Caco-2 (cell line): Measurements from ENCODE around the gene FAM107B. TPM values are rescaled to one million over a fixed set of nuclear protein-coding genes. Genes with fewer than 3 reads are reported as not detected.

ENCODE experiments used
- Bru-seq: library from RNA; stranded (reverse); fragments of 400-500 nt; gene quantifications from one replicate; lab custom pipeline; 2021; lab: Mats Ljungman, UMichigan
- BruChase-seq, 2 experiments: library from RNA; stranded (reverse); fragments of 400-500 nt; gene quantifications; one replicate each; lab custom pipeline; 2021; lab: Mats Ljungman, UMichigan
- BruUV-seq: library from RNA; stranded (reverse); fragments of 400-500 nt; replicated peaks from 2 replicates; lab custom pipeline; 2021; lab: Mats Ljungman, UMichigan
- CTCF ChIA-PET: fragments of 300-600 bp; sonication (Branson Sonifier 250); formaldehyde crosslinking; loops from one replicate; lab custom pipeline; 2022; ENCODE audit warnings: antibody characterized with exemption; lab: Charles Lee
- POLR2A ChIA-PET: fragments of 300-600 bp; sonication (Branson Sonifier 250); formaldehyde crosslinking; loops from one replicate; lab custom pipeline; 2022; ENCODE audit warnings: antibody characterized with exemption; lab: Charles Lee
- DNase-seq, 2 experiments: peaks; one replicate each; pipeline versions ENCODE4 v3.0.0 to v3.0.0-alpha.2; 2020 to 2022
- H3K27me3 ChIP-seq: replicated peaks from 2 replicates; pipeline ENCODE4 v1.6.0; 2011; ENCODE audit warnings: low read length; ENCODE audit not compliant: control insufficient read depth, insufficient read depth
- H3K36me3 ChIP-seq: 2 replicates; pipeline ENCODE4 v1.5.1; 2011; ENCODE audit warnings: low read length; ENCODE audit not compliant: control insufficient read depth, insufficient read depth
- H3K4me1 ChIP-seq: fragments of 250-450 bp; sonication (Bioruptor Pico); 2 replicates; pipeline ENCODE4 v1.5.1; 2020; ENCODE audit warnings: mild to moderate bottlenecking
- H3K4me3 ChIP-seq: 2 replicates; pipeline ENCODE4 v1.5.1; 2011; ENCODE audit warnings: low read depth, mild to moderate bottlenecking, control low read depth, low read length
- H3K9me3 ChIP-seq: fragments of 250-450 bp; sonication (Bioruptor Pico); 2 replicates; pipeline ENCODE4 v1.5.1; 2020; ENCODE audit warnings: mild to moderate bottlenecking, moderate library complexity
- H3K27ac Mint-ChIP-seq: one replicate; pipeline ENCODE4 v1.8.0; 2022; ENCODE audit warnings: mixed read lengths; ENCODE audit not compliant: unreplicated experiment
- H3K27me3 Mint-ChIP-seq: one replicate; pipeline ENCODE4 v1.8.0; 2022; ENCODE audit warnings: mixed read lengths; ENCODE audit not compliant: insufficient read depth, unreplicated experiment
- H3K36me3 Mint-ChIP-seq: one replicate; pipeline ENCODE4 v1.8.0; 2022; ENCODE audit warnings: mild to moderate bottlenecking, mixed read lengths; ENCODE audit not compliant: insufficient read depth, unreplicated experiment
- H3K4me1 Mint-ChIP-seq: one replicate; pipeline ENCODE4 v1.8.0; 2022; ENCODE audit warnings: low read depth, mixed read lengths; ENCODE audit not compliant: unreplicated experiment
- H3K4me3 Mint-ChIP-seq: one replicate; pipeline ENCODE4 v1.8.0; 2022; ENCODE audit warnings: mild to moderate bottlenecking, moderate library complexity, mixed read lengths; ENCODE audit not compliant: unreplicated experiment
- H3K9me3 Mint-ChIP-seq: one replicate; pipeline ENCODE4 v1.8.0; 2022; ENCODE audit warnings: mixed read lengths; ENCODE audit not compliant: unreplicated experiment
- intact Hi-C: fragments of 100-400 bp; cut with micrococcal nuclease; formaldehyde crosslinking; loops from one replicate; pipeline ENCODE4 v1.10.0; 2022; ENCODE audit not compliant: unreplicated experiment
- long read RNA-seq: library from polyadenylated mRNA; stranded (forward); transcript quantifications from one replicate; pipeline ENCODE4 v2.0.0, GENCODE V29; 2022
- total RNA-seq: library from RNA; stranded (reverse); gene quantifications from 2 replicates; pipeline ENCODE4 v1.2.3, GENCODE V29; 2022
- TF ChIP-seq, protein P1 (sequence below), 2 experiments: fragments of 200-600 bp in 1 of 2; IDR thresholded peaks; 1 replicate in 1 of 2; 2 replicates in 1 of 2; pipeline versions ENCODE4 v1.5.1 to v1.8.0; 2011 to 2022; ENCODE audit warnings: antibody characterized with exemption in 1 of 2, control low read depth in 1 of 2, inconsistent platforms in 1 of 2, low read depth in 1 of 2, low read length in 1 of 2, mild to moderate bottlenecking in 1 of 2, moderate library complexity in 1 of 2; ENCODE audit not compliant: insufficient read depth in 1 of 2, severe bottlenecking in 1 of 2, unreplicated experiment in 1 of 2

Gene FAM107B
- 206 and 209 TPM in 2 replicates for total RNA-seq
- Bru-seq, nascent RNA: percentile 90 among the genes with signal in this experiment
- percentile 89 among the genes with signal in this experiment for BruChase-seq, experiment 1, labeled RNA remaining after a 2-hour chase
- BruChase-seq, experiment 2, labeled RNA remaining after a 6-hour chase: percentile 90 among the genes with signal in this experiment
- long read RNA-seq, transcript FAM107B-211 (4 exons, 2,633 nt): major isoform, 78 of 153 reads
- long read RNA-seq, transcript FAM107B-205 (5 exons, 2,374 nt): minor isoform, 25 of 153 reads
- long read RNA-seq, partial matches to known transcripts: 6 of 153 reads
- long read RNA-seq, other reads (novel, unspliced or antisense): 40 of 153 reads

- peaks cover 4% of the 10 kb centered on the region for H3K36me3 Mint-ChIP-seq
- no peak within 1 kb of the TSS for H3K4me3 Mint-ChIP-seq
- Histone ChIP-seq H3K27me3 (no peaks in the 10 kb centered on the region), H3K4me3 (no peak within 1 kb of the TSS), H3K4me1 (peaks cover 15% of the 10 kb centered on the region), H3K36me3 (no peaks in the 10 kb centered on the region; the same call in 1 of the 2 replicates), H3K9me3 (no peaks in the 10 kb centered on the region)
- no TSS peak for BruUV-seq
- no peak for DNase-seq
- CTCF ChIA-PET: interaction anchor here (0.7 kb wide), 1 partner anchor 10 kb away, joined by 6 read pairs; no protein-coding TSS in a partner anchor
- peaks cover 26% of the 10 kb centered on the region for H3K4me1 Mint-ChIP-seq
- no peaks in the 10 kb centered on the region for H3K27me3 Mint-ChIP-seq
- no peak within 1 kb of the TSS for H3K27ac Mint-ChIP-seq
- intact Hi-C loops: no loop called here
- POLR2A ChIA-PET: no interaction called here
- TF ChIP-seq, protein P1, sequence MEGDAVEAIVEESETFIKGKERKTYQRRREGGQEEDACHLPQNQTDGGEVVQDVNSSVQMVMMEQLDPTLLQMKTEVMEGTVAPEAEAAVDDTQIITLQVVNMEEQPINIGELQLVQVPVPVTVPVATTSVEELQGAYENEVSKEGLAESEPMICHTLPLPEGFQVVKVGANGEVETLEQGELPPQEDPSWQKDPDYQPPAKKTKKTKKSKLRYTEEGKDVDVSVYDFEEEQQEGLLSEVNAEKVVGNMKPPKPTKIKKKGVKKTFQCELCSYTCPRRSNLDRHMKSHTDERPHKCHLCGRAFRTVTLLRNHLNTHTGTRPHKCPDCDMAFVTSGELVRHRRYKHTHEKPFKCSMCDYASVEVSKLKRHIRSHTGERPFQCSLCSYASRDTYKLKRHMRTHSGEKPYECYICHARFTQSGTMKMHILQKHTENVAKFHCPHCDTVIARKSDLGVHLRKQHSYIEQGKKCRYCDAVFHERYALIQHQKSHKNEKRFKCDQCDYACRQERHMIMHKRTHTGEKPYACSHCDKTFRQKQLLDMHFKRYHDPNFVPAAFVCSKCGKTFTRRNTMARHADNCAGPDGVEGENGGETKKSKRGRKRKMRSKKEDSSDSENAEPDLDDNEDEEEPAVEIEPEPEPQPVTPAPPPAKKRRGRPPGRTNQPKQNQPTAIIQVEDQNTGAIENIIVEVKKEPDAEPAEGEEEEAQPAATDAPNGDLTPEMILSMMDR (IDR thresholded peaks at IDR 0.05; ENCODE audit: insufficient read depth in 1 of 2, low read depth in 1 of 2, low read length in 1 of 2, severe bottlenecking in 1 of 2, unreplicated experiment in 1 of 2): no peak
- peaks cover 14% of the 10 kb centered on the region for H3K9me3 Mint-ChIP-seq
These were observed at the start of gene FAM107B for GRCh38 chr10:14774797-14775196. TSS of gene FAM107B (minus strand) at chr10:14774897. CDS start at chr10:14774663, 234 bp downstream.

GRCh38 chr10:14823966-14824365, 49.3 kb upstream of the FAM107B start:
- ChIA-PET CTCF (interaction anchor here (0.9 to 2.0 kb wide), 6 partner anchors 13 to 267 kb away, joined by 3 to 11 read pairs (median 6); partner anchors contain the start of genes CDNF, HSPA14 and MSANTD7), POLR2A (no interaction called here)
- Histone ChIP-seq H3K36me3 (no peaks in the 10 kb centered on the region), H3K9me3 (no peaks in the 10 kb centered on the region), H3K4me1 (peaks cover 32% of the 10 kb centered on the region), H3K27me3 (no peaks in the 10 kb centered on the region), H3K4me3 (no peak overlapping the region)
- DNase-seq: no peak
- no peak overlapping the region for H3K27ac Mint-ChIP-seq
- intact Hi-C loops: loop anchor here (1.0 to 5.0 kb wide), 7 partner anchors 122 to 325 kb away; no protein-coding TSS in a partner anchor
- H3K4me1 Mint-ChIP-seq: peaks cover 35% of the 10 kb centered on the region
- H3K27me3 Mint-ChIP-seq: peaks cover 6% of the 10 kb centered on the region
- BruUV-seq: no TSS peak
- no peaks in the 10 kb centered on the region for H3K9me3 Mint-ChIP-seq
- peaks cover 7% of the 10 kb centered on the region for H3K36me3 Mint-ChIP-seq
- H3K4me3 Mint-ChIP-seq: no peak overlapping the region
- TF ChIP-seq, protein P1 (IDR thresholded peaks at IDR 0.05; ENCODE audit: insufficient read depth in 1 of 2, low read depth in 1 of 2, low read length in 1 of 2, severe bottlenecking in 1 of 2, unreplicated experiment in 1 of 2): no peak
